Calu3 (cell line): Measurements from ENCODE around the gene CROCC2. TPM values are rescaled to one million over a fixed set of nuclear protein-coding genes. Genes with fewer than 3 reads are reported as not detected.

Experiments used
- BruUV-seq: library from RNA; stranded (reverse); fragments of 400-500 nt; replicated peaks from 2 replicates; lab custom pipeline; 2021; lab: Mats Ljungman, UMichigan
- CTCF ChIA-PET: fragments of 300-600 bp; sonication (Branson Sonifier 250); formaldehyde crosslinking; loops from one replicate; lab custom pipeline; 2022; ENCODE audit warnings: antibody characterized with exemption; lab: Charles Lee
- DNase-seq: peaks from one replicate; pipeline ENCODE4 v3.0.0; 2022
- H3K27ac Mint-ChIP-seq: one replicate; pipeline ENCODE4 v1.8.0; 2022; ENCODE audit warnings: mixed read lengths; ENCODE audit not compliant: unreplicated experiment
- H3K27me3 Mint-ChIP-seq: one replicate; pipeline ENCODE4 v1.8.0; 2022; ENCODE audit warnings: mixed read lengths; ENCODE audit not compliant: unreplicated experiment
- H3K36me3 Mint-ChIP-seq: one replicate; pipeline ENCODE4 v1.8.0; 2022; ENCODE audit warnings: mild to moderate bottlenecking, moderate library complexity, mixed read lengths; ENCODE audit not compliant: insufficient read depth, unreplicated experiment
- H3K4me1 Mint-ChIP-seq: one replicate; pipeline ENCODE4 v1.8.0; 2022; ENCODE audit warnings: mild to moderate bottlenecking, low read depth, mixed read lengths; ENCODE audit not compliant: unreplicated experiment
- H3K4me3 Mint-ChIP-seq: one replicate; pipeline ENCODE4 v1.8.0; 2022; ENCODE audit warnings: mild to moderate bottlenecking, low read depth, moderate library complexity, mixed read lengths; ENCODE audit not compliant: unreplicated experiment
- H3K9me3 Mint-ChIP-seq: one replicate; pipeline ENCODE4 v1.8.0; 2022; ENCODE audit warnings: low read depth, mixed read lengths; ENCODE audit not compliant: unreplicated experiment
- intact Hi-C: fragments of 100-400 bp; cut with micrococcal nuclease; formaldehyde crosslinking; loops from one replicate; pipeline ENCODE4 v1.10.0; 2022; ENCODE audit not compliant: unreplicated experiment
- total RNA-seq: library from RNA; stranded (reverse); gene quantifications from 2 replicates; pipeline ENCODE4 v1.2.3, GENCODE V29; 2022
- TF ChIP-seq, protein P1 (sequence below): fragments of 200-600 bp; IDR thresholded peaks from one replicate; pipeline ENCODE4 v1.8.0; 2022; ENCODE audit warnings: antibody characterized with exemption; ENCODE audit not compliant: unreplicated experiment

The CROCC2 gene
- total RNA-seq, 1 experiment from 2014 or later, result not detected

DNA sequence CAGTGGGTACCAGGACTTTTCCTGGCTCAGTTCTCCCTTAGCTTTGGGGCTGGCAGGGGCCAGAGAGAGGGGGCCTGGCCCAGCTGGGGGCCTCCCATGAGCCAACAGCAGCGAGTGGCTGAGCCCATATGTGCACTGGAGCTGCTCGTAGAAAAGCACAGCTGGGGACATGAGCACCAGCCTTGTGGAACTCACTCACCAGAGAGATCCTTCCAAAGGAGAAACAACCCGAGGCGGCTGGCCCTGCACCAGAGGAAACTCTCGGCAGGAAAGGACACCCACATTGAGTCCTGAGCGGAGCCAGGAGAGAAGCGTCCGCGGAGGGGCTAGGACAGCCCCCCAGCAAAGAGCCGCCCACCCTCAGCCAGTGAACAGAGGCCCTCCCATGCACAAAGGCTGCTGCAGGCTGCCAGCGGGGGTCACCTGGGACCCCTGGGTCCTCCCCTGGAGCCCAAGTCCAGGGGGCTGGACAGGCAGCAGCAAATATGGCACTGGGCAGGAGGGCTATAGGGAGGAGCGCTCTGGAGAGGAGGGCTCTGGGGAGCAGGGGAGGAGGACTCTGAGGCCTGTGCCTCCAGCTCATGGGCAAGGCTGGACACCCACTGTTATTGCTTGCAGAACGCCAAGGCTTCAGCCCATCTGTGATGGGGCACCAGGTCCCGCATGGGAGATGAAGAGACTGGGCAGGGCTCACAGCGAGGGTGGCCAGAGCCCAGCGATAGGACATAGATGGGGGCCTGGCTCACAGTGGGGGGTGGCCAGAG lies 50.2 kb downstream of the CROCC2 start:
- TF ChIP-seq, protein P1, sequence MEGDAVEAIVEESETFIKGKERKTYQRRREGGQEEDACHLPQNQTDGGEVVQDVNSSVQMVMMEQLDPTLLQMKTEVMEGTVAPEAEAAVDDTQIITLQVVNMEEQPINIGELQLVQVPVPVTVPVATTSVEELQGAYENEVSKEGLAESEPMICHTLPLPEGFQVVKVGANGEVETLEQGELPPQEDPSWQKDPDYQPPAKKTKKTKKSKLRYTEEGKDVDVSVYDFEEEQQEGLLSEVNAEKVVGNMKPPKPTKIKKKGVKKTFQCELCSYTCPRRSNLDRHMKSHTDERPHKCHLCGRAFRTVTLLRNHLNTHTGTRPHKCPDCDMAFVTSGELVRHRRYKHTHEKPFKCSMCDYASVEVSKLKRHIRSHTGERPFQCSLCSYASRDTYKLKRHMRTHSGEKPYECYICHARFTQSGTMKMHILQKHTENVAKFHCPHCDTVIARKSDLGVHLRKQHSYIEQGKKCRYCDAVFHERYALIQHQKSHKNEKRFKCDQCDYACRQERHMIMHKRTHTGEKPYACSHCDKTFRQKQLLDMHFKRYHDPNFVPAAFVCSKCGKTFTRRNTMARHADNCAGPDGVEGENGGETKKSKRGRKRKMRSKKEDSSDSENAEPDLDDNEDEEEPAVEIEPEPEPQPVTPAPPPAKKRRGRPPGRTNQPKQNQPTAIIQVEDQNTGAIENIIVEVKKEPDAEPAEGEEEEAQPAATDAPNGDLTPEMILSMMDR, result no peak
- Mint-ChIP-seq H3K4me3 (no peak overlapping the region), H3K9me3 (no peaks in the 10 kb centered on the region), H3K27me3 (peaks cover 44% of the 10 kb centered on the region), H3K36me3 (no peaks in the 10 kb centered on the region), H3K4me1 (peaks cover 8% of the 10 kb centered on the region), H3K27ac (no peak overlapping the region)
- no TSS peak for BruUV-seq
- intact Hi-C loops, result no loop called here
- DNase-seq, result no peak
- CTCF ChIA-PET, result no interaction called here

DNA sequence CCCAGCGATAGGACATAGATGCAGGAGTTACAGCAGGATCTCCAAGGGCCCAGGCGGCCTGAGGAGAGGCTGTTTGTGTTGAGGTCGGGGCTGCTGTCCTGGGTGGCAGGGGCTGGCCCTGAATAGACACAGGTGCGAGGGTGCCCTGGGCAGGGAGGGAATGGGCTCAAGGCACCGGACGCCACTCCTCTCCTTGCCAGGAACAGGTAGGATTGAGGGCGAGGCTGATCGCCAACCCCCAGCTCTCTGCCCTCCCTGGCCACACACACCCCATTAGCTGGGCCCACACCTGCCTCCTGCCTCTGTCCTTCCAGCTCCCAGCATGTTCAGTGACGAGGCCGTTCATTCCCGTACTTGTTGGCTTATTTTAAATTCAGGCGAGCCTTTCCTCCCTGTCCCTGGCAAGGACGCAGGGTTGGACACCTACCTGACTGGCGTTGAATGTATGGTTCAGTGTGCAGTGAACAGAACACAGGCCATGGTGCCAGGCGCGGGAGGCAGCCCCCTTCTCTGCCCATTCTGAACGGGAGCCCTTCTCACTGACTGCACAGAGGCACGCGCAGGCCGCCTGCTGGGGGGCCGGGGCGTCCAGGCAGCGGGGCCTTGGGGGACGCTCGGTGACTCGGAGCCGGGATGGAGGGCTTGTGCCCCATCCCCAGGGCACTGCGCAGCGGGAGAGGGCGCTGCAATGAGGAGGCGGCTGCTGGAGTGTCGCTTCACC lies 51.0 kb downstream of the CROCC2 start:
- intact Hi-C loops, result no loop called here
- Mint-ChIP-seq H3K36me3 (no peaks in the 10 kb centered on the region), H3K4me3 (no peak overlapping the region), H3K4me1 (peaks cover 8% of the 10 kb centered on the region), H3K27me3 (peaks cover 44% of the 10 kb centered on the region), H3K27ac (no peak overlapping the region), H3K9me3 (no peaks in the 10 kb centered on the region)
- TF ChIP-seq, protein P1, result no peak
- BruUV-seq, result no TSS peak
- CTCF ChIA-PET, result no interaction called here
- no peak for DNase-seq

DNA sequence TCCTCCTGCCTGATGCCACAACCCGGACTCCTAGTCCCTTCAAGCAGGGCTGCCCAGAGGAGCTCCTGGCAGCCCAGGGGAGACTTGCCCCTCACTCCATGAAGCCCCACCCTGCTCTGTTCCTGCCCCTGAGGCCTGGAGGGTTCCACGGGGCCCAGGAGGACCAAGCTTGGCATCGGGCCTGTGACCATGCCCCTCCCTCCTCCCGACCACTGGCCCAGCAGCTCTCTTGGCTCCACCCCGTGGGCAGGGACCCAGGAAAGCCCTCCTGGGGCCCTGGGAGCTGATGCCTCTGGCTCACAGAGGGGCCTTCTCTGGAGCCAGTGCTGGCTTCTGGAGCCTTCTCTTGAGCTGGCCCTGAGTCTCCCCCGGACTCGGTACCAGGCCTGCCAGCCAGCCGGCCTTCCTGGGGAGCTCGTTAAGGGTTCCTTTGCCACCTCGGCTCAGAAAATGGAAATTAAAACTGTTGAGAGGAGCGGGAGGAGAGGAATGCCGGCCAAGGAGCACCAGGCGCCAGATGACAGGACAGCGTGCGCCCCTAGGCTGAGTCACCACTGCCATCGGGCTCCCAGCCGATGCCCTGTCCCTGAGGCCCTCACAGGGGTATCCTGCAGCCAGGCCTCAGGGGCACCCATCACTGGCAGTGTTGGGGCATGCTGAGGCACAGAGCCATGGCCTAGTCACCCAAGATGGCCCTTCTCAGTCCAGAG lies 51.7 kb downstream of the CROCC2 start:
- H3K27me3 Mint-ChIP-seq, result peaks cover 44% of the 10 kb centered on the region
- intact Hi-C loops, result no loop called here
- H3K4me1 Mint-ChIP-seq, result peaks cover 8% of the 10 kb centered on the region
- H3K36me3 Mint-ChIP-seq, result no peaks in the 10 kb centered on the region
- H3K4me3 Mint-ChIP-seq, result no peak overlapping the region
- TF ChIP-seq, protein P1, result no peak
- H3K9me3 Mint-ChIP-seq, result no peaks in the 10 kb centered on the region
- no peak overlapping the region for H3K27ac Mint-ChIP-seq
- no peak for DNase-seq
- no TSS peak for BruUV-seq
- CTCF ChIA-PET, result no interaction called here

DNA sequence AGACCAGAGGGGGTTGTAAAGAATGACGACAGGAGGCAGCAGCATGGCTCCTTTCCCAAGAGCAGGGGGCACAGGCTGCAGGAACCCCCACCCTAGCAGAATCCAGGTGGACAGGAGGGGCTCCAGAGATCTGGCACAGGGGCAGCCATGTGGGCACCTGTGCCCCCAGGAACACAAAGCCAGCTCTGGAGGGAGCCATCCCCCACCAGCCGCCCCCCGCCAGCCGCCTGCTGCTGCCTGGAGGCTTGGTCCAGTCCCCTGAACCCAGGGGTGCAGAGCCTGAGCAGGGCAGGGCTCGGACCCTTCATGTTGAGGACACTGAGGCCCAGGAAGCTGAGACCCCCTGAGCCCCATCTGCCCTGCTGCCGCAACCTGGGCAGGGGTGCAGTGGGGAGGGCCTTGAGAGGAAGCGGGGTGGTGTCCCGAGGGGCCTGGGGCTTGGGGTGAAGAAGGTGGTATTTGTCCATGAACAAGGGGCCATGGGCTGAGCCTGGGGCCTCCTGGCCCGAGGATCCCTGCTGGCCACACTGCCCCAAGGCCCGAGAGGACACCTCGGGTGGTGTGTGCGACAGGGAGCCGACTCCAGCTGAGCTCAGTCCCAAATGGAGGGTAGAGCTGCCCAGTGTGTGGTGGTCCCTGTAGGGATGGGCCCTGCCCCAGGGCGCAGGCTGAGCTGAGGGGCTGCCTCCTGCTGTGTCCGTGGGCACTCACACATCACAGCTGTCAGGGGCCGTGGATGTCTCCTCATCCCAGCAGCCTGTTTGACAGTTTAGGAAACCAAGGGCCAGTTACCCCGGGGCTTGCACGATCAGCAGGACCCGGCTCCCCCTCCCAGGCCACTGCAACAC lies 52.5 kb downstream of the CROCC2 start:
- Mint-ChIP-seq H3K9me3 (no peaks in the 10 kb centered on the region), H3K4me3 (no peak overlapping the region), H3K27ac (no peak overlapping the region), H3K36me3 (no peaks in the 10 kb centered on the region), H3K27me3 (peaks cover 43% of the 10 kb centered on the region), H3K4me1 (peaks cover 8% of the 10 kb centered on the region)
- no TSS peak for BruUV-seq
- CTCF ChIA-PET, result no interaction called here
- intact Hi-C loops, result no loop called here
- DNase-seq, result no peak
- TF ChIP-seq, protein P1, result no peak
